ENCODE measurements around the gene GTF2I.
A peak's percentile ranks its signal among the peaks of the same experiment; 100 is the strongest.
"Not testable (repeated sequence)": the region's sequence is repeated elsewhere in the genome, so short reads cannot be mapped to it uniquely, and the experiment has no call there.

Gene GTF2I

GRCh38 chr7:74781746-74782145 lies 124.2 kb downstream of the GTF2I start:
- DNase-seq, result not testable (repeated sequence)

GRCh38 chr7:74783595-74783994 lies 126.1 kb downstream of the GTF2I start:
- DNase-seq, result not testable (repeated sequence)

DNA sequence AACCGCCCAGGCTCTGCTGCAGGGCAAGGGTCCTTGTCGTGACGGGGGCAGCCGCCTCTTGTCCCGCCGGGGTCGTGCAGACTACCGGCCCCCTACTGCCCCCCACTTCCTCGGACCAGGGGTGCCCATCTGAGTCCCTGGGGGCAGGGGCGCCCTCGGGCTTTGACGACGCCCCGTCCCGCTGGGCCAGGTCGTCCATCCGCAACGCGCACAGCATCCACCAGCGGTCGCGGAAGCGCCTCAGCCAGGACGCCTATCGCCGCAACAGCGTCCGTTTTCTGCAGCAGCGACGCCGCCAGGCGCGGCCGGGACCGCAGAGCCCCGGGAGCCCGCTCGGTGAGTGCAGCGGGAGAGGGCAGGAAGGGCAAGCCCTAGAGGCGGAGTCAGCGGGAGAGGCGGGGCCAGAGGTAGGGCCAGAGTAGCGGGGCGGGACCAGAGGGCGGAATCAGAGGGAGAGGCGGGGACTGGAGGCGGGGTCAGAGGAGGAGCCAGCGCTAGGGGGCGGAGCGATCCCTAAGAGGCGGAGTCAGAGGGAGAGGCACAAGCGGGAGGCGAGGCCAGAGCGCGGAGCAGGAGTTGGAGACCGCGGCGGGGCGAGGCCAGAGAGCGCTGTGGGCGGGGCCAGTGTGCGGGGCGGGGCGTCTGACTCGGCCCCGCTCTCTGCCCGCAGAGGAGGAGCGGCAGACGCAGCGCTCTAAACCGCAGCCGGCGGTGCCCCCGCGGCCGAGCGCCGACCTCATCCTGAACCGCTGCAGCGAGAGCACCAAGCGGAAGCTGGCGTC lies 131.0 kb downstream of the GTF2I start:
- DNase-seq, result peak; percentile 95

GRCh38 chr7:74789200-74789736 lies 131.8 kb downstream of the GTF2I start:
- not testable (repeated sequence) for DNase-seq

- not testable (repeated sequence) for DNase-seq
Observed at GRCh38 chr7:74797848-74798622, 140.5 kb downstream of the GTF2I start.

GRCh38 chr7:74798644-74799043 lies 141.1 kb downstream of the GTF2I start:
- DNase-seq, result not testable (repeated sequence)

Data from activated T-cell treated with anti-CD3 and anti-CD28 coated beads for 4 hours (primary cell).